Ovary (tissue), 3 donors: Measurements from ENCODE around the gene STIP1.

Experiments used
- EP300 ChIP-seq: sonication (generic); formaldehyde crosslinking; IDR thresholded peaks from one replicate; pipeline ENCODE4 v1.6.1; 2017; ENCODE audit warnings: antibody characterized with exemption
- POLR2A ChIP-seq: fragments of 450-650 bp; IDR thresholded peaks from one replicate; pipeline ENCODE4 v1.6.1; 2017; ENCODE audit warnings: antibody characterized with exemption, mild to moderate bottlenecking, moderate library complexity
- TF ChIP-seq, protein P1 (sequence below), 3 donors: fragments of 450-650 bp in 2 of 3; fragments of 200-600 bp in 1 of 3; IDR thresholded peaks; one replicate each; pipeline versions ENCODE4 v1.5.1 to v1.8.0; 2016 to 2022; ENCODE audit warnings: antibody characterized with exemption in 3 of 3, mild to moderate bottlenecking in 1 of 3
- donor health status: DM: no; HTN: no; CAD: no.

DNA sequence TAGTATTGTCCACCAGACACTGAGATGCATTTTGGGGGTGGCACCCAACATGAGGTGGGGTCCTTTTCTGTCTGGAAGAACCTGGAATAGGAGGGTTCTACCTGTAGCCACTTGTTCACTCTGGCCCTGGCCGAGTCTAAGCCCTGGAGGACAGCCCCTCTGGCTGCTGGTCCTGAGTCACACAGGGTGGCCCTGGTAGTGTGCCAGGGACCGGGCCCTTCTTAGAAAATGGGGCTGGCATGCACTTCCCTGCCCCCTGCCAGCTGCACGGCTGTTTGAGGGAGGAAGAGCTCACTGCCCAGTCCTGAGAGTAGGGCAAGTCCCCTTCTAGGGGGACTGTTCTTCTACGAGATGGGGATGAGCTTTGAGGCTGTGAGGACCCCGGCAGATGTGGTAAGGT lies 67.5 kb downstream of the STIP1 start:
- TF ChIP-seq, protein P1, sequence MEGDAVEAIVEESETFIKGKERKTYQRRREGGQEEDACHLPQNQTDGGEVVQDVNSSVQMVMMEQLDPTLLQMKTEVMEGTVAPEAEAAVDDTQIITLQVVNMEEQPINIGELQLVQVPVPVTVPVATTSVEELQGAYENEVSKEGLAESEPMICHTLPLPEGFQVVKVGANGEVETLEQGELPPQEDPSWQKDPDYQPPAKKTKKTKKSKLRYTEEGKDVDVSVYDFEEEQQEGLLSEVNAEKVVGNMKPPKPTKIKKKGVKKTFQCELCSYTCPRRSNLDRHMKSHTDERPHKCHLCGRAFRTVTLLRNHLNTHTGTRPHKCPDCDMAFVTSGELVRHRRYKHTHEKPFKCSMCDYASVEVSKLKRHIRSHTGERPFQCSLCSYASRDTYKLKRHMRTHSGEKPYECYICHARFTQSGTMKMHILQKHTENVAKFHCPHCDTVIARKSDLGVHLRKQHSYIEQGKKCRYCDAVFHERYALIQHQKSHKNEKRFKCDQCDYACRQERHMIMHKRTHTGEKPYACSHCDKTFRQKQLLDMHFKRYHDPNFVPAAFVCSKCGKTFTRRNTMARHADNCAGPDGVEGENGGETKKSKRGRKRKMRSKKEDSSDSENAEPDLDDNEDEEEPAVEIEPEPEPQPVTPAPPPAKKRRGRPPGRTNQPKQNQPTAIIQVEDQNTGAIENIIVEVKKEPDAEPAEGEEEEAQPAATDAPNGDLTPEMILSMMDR (IDR thresholded peaks at IDR 0.05), result no peak
- TF ChIP-seq POLR2A (no peak), EP300 (no peak)
